Kidney capillary endothelial cell (primary cell): ENCODE results near the gene NTHL1.

Experiments
- DNase-seq: peaks from one replicate; pipeline ENCODE4 v3.0.0-alpha.2; 2018; ENCODE audit warnings: low spot score

Gene NTHL1

DNA sequence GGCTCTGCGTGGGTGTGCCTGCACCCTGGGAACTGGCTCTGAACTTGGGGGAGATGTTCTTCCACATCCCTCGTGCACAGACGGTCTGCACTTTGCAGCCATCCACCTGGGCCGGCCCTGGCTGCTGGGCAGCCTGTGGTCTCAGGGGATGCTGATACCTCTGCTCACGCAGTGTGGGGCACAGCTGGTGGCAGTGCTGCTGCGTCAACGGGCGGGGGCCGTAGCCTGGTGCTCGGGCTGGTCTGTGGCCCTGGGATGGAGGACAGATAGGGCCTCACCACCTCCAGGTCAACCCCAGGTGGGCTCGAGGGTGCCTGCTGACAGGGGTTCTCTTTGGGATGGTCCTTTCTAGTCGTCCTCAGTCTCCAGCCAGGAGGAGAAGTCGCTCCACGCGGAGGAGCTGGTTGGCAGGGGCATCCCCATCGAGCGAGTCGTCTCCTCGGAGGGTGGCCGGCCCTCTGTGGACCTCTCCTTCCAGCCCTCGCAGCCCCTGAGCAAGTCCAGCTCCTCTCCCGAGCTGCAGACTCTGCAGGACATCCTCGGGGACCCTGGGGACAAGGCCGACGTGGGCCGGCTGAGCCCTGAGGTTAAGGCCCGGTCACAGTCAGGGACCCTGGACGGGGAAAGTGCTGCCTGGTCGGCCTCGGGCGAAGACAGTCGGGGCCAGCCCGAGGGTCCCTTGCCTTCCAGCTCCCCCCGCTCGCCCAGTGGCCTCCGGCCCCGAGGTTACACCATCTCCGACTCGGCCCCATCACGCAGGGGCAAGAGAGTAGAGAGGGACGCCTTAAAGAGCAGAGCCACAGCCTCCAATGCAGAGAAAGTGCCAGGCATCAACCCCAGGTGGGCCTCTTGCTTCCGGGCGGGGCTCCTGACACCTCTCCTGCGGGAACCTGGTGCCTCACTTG, 36.5 kb upstream of the NTHL1 start:
- DNase-seq, result no peak

DNA sequence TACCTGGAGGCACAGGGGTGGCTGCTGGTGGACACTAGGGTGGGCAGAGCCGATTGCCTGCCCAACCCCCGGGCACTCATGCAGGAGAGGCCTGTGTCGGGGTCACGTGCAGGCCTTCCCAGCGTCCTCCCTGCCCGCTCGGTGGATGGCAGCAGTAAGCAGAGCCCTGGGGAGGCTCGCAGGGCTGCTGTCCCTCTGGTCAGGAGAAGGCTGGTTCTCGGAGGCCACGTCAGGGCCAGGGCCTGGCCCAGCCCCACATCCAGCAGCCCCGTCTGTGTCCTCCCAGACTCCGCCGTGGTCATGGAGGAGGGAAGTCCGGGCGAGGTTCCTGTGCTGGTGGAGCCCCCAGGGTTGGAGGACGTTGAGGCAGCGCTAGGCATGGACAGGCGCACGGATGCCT, 35.8 kb upstream of the NTHL1 start:
- DNase-seq, result no peak

DNA sequence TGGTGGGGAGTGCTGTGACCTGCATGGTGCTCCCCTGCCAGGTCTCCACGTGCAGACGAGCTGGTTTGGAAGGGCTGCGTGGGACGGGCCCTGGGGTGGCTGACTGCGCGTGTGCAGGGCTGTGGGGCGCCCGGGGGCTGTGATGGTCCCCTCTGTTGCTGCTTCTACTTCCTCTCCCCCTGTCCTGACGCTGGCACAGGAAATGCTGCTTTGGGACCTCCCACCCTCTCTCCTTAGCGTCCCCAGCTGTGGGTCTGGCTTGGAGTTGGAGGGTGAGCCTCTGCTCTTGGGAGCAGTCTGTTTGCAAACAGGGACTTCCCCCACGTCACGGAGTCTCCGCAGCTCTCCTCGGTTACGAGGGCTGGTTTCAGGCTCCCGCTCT, 35.3 kb upstream of the NTHL1 start:
- DNase-seq, result no peak

DNA sequence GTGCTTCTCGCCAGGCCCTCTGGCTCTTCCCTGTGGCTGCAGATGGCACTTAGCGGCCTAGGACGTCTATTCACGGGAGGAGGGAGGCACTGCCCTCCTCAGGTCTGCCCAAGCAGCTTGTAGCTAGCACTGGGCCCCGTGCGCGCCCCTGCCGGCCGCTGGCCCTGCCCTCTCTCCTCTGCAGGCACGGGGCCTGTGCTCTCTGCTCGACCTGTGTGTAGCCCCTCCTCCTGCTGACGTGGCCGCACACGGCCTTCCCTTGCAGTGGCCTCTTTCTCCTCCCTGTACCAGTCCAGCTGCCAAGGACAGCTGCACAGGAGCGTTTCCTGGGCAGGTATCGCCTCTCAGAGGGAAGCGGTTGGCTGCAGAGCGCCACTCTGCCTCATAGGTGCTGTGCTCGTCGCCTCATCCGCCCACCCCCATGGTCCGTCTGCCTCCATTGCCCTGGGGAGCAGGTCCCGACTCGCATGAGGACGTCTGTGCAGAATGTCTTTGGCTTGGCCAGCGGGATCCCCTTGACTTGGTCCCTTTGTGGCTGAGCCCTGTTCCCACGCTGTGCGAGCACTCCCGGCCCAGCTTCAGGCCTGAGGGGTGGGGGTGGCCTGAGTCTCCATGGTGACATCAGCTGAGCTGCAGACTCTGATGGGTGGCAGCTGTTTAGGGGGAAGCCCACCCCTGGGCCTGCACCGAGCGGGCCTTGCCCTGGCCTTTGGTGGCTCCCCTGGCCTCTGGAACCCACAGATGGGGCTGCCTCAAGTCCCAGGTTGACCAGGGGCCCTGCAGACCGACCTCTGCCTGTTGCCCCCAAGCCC, 34.7 kb upstream of the NTHL1 start:
- no peak for DNase-seq

DNA sequence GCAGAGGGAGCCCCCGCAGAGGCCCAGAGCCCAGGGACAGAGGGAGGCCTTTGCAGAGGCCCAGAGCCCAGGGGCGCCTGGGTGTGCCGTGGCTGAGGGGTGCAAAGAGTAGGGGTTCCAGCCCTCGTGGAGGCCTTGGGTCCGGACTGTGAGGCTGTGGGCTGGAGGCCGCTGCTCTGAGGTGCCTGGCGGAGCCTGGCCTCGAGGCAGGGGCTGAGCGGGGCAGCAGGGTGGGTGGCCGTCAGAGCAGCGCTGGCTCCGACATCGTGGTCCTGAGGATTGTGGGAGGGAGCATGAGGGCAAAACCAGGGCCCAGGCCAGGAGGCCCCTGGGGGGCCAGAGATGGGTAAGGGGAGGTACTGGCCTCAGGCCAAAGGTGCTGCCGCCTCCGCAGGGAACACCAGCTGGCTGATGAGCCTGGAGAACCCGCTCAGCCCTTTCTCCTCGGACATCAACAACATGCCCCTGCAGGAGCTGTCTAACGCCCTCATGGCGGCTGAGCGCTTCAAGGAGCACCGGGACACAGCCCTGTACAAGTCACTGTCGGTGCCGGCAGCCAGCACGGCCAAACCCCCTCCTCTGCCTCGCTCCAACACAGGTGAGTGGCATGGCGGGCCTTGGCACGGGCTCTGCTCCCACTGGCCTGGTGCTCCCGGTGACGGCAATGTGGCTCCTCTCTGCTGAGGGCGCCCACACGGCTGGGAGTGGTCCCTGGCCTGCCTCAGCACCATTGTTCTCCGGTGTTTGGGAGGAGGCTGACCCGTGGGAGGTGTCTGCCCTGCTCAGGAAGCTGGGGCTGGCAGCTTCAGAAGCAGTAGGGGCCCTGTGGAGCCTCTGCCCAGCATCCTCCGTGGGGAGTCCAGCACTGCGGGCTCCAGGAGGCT, 33.8 kb upstream of the NTHL1 start:
- no peak for DNase-seq

DNA sequence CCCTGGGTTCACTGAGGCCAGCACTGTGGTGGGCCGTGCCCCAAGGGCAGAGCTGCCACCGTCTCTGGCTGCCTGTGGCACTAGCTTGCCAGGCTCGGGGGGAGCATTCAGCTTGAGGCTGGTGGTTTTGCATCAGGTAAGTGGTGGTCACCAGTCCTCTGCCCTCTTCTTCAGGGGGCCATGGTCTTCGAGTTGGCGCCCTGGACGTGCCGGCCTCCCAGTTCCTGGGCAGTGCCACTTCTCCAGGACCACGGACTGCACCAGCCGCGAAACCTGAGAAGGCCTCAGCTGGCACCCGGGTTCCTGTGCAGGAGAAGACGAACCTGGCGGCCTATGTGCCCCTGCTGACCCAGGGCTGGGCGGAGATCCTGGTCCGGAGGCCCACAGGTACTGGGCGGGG, 32.4 kb upstream of the NTHL1 start:
- no peak for DNase-seq

DNA sequence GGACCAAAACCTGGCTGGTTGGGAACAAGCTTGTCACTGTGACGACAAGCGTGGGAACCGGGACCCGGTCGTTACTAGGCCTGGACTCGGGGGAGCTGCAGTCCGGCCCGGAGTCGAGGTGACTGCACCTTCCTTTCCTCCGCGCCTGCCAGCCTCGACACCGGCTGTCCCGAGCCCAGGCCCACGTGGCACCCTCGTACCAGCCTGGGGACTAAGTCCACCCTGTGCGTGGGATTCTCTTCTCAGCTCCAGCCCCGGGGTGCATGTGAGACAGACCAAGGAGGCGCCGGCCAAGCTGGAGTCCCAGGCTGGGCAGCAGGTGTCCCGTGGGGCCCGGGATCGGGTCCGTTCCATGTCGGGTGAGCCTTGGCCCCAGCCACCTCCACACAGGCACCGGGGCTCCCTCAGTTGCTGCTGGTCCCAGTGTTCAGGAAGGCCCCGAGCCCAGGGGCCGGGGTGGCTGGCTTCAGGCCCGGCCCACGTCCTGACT, 31.7 kb upstream of the NTHL1 start:
- DNase-seq, result no peak

DNA sequence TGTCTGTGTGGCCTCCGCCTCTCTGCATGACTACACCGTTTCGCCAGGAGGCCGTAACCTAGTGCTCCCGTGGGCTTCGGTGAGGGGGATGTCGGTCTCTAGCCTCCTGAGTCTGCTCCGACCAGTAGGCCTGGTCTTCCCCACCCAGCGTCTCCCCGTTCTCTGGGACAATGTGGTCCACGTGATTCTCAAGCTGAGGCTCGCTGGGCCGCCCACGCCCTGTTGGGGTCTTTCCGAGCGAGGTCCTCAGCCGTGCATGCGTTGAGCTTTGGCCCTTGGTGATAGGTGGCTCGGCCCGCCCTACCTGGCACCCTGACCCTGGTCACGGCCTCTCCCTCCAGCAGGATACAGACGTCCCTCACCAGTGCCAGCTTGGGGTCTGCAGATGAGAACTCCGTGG, 31.1 kb upstream of the NTHL1 start:
- no peak for DNase-seq

DNA sequence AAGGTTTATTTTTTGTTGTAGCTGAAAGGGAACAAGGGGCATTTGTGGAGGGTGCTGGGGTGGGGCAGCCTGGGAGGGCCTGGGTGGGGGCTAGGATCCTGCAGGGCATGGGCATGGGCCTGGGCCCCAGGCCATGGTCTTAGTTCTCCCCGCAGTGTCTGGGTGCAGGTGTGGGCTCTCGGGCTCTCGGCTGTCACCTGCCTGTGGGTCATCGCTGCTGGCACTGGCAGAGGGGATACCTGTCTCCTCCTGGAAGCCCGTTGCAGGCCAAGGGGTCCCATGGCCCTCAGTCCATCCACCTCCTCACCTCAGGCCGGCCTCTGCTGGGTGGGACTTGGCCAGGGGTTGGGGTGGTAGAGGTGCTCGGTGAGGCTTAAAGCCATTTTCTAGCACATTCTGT, 30.5 kb upstream of the NTHL1 start:
- DNase-seq, result no peak

DNA sequence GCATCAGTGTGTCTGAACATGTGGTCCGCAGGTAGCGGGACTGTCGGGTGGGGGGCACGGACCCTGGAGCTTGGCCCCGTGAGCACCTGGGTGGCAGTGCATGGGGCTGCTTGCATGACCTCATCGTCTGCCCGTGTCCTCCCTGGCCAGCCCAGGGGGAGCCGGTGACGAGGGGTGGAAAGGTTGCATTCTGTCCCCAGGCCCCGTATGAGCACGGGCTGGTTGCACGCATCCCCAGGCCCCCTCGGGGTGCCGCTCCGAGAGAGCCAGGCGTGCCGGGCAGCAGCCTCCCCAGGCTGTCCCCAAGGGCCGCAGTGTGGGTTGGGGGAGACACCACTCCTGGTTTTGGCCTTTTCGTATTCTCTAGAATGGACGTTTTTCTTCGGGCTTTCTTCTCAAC, 30.1 kb upstream of the NTHL1 start:
- no peak for DNase-seq

DNA sequence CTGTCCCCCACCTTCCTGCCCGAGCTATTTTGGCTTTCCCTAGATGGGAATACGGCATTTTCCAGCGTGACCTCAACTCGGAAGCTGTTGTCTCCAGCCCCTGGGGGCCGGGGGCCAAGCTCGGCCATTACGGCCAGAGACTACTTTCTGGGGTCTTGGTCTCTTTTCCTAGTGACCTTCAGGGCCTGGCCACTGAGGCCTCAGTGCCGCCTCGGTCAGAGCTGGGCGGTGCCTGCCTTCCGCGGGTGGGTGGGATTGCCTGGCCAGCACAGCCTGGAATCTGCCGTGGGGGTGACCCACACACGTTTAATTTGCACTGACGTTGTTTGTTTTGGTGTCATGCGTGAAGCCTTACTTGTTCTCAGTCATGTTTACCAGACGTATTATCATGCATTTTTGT, 29.4 kb upstream of the NTHL1 start:
- no peak for DNase-seq

DNA sequence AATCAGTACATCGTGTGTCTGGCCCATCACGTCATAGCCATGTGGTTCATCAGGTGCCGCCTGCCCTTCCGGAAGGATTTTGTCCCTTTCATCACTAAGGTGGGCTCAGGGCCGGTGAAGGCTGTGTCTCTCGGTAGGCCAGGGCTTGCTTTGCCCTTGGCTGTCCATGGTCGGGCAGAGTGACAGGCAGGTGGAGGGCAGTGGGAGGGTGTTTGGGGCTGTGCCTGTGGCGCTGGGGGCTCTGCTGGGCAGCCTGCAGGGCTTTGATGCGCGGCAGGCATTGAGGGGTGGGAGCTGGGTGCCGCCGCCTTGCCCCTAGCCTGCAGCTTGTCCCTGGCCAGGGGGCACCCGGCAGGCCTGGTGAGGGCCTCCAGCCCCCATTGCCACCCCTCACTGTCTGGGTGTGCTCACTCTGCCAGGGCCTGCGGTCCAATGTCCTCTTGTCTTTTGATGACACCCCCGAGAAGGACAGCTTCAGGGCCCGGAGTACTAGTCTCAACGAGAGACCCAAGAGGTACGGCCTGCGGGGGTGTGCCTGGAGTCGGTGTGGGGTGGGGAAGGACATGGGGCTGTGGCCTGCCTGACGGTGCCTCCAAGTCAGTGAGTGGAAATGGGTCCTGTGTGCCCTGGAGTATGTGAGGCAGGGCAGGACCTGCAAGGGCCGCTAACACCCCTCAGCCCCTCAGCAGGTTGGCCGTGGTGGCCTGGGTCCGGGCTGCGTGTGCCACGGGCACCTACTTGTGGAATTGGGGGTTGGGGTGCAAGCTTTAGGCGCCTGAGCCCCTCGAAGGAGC, 28.6 kb upstream of the NTHL1 start:
- DNase-seq, result no peak

DNA sequence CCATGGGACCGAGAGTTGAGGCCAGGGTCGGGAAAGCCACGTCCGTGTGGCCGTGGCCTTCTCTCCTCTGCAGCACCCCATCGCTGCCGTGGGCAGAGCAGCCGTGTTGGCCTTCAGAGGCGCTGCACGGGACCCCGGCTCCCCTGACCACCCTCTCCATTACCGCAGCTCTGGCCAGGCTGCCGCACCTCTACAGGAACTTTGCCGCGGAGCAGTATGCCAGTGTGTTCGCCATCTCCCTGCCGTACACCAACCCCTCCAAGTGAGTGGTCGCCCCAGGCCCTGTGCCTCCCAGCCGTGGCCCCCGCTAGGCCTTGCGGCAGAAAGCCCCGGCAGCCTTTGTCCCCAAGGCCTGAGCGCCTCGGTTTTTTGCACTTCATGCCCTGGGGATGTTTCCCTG, 28.0 kb upstream of the NTHL1 start:
- no peak for DNase-seq

DNA sequence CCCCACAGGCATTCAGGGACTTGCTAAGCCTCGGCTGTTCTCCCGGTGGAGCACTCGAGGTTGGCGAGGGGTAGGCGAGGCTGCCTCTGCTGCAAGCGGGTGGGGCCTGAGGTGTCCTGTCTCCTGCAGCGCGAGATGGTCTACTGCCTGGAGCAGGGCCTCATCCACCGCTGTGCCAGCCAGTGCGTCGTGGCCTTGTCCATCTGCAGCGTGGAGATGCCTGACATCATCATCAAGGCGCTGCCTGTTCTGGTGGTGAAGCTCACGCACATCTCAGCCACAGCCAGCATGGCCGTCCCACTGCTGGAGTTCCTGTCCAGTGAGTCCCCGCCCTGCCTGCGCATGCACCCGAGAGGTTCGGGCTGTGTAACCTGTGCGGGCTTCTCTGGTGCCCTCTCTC, 26.4 kb upstream of the NTHL1 start:
- DNase-seq, result no peak

DNA sequence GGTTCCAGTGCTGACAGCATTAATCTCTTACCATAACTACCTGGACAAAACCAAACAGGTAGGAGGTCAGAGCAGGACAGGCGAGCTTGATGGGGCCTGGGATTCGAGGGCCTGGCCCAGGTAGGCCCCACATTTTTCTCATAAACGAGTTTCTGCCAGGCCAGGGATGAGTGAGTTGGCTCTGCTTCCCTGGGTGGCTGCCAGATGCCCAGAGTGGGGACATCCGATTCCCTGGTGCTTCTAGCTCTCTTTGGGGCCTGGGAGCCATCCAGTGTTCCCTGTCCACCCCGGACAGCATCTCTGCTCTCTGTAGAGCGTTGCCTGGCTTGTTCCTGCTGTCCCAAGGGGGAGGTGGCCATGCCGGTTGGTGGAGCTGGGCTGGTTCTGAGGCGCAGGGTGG, 25.3 kb upstream of the NTHL1 start:
- DNase-seq, result no peak

DNA sequence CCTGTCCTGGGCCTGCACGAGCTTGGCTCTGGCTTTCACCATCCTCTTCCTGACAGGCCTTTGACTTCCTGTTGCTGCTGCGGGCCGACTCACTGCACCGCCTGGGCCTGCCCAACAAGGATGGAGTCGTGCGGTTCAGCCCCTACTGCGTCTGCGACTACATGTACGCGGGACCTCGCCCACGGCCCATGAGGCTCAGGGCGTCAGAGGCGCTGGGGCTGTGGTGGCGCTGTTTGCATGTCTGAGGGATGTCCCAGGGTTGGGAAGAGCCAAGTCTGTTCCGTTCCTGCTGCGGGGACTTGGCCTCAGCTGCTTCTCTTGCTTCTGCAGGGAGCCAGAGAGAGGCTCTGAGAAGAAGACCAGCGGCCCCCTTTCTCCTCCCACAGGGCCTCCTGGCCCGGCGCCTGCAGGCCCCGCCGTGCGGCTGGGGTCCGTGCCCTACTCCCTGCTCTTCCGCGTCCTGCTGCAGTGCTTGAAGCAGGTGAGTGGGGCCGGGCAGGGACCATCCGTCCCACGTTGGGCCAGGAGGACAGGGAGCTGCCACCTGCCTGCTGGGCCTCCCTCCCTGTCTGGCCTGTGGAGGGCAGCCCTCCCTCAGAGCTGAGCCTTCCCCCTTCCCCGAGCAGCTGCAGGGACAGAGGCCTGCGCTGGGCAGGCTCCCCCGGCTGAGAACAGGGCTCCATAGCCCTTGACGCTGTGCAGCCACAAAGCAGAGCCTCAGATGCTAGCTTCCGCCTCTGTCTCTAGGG, 24.0 kb upstream of the NTHL1 start:
- no peak for DNase-seq

DNA sequence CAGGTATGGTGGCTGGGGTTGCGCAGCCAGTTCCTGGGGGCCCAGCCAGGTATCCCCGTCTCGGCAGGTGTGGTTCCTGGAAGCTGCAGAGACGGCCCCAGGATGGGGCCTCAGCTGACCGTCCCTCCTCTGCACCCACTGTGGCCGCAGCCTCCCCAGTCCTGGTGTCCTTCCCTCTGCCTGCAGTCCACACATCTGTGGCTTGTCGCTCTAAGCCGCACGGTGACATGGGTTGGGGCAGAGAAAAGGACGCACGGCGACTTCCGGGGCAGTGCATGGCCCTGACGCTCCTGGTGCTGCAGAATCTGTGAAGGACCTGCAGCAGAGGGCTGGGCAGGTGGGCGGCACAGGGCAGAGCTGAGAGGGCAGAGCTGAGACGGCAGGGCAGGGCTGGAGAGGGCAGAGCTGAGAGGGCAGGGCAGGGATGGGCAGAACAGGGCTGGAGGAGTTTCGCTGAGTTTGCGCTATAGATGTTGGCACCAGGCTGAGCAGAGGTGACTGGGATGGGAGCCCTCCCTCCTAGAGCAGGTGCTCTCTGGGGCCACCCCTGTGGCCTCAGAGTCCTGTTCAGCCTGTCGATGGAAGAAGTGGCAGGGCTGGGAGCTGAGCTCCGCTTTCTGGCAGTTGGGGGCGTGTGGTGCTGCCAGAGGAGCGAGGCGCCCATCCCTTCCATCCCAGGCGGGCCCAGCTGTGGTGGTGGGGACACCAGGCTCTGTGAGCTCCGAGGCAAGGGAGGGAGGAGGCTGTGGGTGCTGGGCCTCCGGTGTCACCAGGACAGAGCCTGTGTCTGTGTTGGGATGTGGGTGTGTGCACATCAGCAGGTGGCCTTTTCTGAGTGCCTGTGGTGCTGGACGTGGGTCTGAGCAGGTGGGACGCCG, 23.2 kb upstream of the NTHL1 start:
- DNase-seq, result no peak

DNA sequence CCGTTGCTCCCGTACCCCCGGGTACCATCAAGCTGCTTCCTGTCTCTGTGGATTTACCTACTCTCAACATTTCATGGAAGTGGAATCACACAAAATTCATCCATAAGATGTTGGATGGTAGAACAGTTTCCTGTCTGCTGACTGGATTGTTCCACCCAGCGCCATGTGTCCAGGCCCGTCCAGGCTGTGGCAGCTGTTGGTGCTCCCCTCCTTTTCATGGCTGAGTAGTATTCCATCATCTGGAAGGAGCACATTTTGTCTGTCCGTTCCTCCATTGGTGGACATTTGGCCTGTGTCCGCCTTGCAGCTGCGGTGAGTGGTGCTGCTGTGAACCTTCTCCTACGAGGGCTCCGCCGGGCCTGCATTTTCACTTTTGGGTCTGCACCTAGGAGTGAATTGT, 18.5 kb upstream of the NTHL1 start:
- no peak for DNase-seq

DNA sequence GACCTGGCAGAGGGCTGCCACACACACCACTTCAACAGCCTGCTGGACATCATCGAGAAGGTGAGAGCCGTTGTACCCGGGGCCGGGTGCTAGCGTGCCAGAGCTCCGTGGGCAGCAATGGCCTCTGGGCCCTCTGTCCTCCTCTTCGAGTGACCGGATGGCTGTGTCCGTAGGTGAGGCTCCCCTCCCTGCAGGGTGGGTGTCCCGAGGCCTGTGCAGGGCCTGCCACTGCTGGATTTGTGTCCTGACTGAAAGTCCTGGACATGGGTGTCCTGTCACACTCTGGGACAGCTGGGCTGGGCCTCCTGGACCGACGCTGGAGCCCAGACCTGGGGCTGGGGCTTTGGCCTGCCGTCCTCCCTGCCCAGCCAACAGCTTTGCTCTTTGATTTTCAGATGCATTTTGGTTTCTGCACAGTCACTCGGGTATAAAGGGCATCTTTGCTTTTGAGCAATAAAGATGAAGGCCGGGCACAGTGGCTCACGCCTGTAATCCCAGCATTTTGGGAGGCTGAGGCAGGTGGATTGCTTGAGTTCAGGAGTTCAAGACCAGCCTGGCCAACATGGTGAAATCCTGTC, 16.8 kb upstream of the NTHL1 start:
- no peak for DNase-seq
